EH (cell line): ENCODE results near the gene NKPD1.

Experiments used
- DNase-seq: peaks from one replicate; pipeline ENCODE4 v3.0.0-alpha.2; 2015; ENCODE audit warnings: low read depth

Gene NKPD1

DNA sequence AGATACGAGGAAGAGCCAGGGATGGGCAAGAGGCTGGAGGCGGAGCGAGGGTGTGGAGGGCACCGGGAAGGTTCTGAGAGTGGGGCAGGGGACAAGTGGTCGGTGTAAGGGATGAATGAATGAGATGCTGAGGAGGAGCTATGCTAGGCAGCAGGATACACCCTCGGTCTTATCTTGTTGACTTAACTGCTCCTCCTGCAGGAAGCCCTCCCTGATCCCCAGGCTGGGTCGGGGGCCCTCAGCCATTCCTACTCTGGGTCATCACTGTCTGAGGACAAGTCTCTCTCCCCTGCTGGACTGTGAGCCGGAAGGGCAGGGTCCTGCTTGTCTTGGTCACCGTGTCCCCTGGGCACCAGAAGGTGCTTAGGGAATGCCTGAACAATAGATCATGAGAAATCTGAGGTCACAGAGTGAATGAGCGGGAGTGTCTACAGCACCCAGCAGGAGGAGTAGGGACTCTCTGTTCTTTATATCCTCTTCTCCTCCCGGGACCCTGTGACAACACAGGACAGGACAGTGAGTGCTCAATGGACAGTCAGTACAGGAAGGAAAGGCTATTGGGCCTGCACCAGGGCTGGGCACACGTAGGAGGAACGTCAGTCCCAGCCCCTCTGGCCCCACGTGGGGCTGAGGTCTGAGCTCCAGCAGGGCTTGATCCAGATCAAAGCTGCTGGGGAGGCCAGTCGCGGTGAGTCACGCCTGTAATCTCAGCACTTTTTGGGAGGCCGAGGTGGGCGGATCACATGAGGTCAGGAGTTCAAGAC is 6.5 kb downstream of the NKPD1 start:
- peak; percentile 68 for DNase-seq

DNA sequence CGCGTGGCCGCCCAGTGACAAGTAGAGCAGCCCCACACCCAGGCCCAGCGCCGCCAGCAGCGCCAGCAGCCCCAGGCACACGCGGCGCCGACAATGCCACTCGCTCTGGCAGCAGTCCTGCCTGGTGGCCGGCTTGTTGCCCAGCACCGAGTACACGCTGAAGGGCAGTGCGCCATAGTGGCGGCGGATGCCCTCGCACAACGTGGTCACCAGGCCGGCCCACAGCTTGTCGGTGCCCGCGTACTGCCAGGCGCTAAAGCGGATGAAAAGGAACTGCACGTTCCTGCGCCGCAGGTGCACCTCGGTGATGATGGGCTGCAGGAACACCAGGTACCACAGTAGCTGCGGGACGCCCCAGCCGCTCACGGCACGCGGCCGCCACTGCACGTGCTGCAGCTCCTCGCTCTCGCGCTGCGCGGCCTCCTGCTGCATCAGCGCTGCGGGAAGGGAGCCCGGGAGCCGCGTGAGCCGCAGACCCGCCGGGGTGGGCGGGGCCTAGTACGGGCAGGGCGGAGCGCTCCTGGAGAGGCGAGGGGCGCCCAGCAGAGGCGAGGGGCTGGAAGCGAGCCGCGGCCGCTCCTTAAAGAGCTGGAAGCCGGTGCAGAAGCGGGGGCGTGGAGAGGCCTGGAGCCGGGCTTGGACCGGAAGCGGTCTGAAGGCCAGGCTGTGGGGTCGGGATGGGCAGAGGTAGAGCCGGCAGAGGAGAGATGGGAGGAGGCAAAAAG is 7.3 kb downstream of the NKPD1 start:
- peak; percentile 38 for DNase-seq

DNA sequence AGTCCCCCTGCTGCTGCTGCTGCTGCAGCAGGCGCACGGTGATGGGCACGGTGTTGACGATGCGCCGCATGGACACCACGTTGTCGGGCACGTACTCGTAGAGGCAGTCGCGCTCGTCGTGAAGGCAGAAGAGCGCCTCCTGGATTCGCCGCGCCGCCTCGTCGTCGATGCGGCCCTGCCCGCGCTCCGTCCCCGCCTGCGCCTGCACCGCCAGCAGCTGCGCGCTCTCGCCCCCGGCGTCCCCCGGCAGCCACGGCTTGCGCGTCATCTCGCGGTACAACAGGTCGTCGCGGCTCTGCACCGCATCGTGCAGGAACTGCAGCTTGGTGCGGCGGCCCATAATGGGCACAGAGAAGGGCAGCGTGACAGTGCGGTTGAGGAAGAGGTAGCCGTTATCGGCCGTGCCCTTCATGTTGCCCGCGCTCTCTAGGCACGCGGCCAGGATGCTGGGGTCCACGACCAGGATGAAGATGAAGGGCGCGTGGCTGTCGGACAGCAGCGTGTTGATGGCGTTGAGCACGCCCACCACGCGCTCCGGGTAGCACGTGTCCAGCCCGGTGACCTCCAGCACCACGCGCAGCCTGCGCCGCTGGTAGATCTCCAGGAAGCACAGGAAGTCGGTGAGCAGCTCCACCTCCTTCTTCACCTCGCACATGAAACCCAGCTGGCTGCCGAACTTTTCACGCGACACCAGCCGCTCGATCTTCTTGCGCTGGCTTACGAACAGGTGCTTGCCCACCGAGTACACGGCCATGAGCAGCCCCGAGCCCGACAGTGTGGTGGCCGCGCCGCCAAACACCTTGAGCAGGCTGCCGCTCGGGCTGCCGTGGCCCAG is 8.1 kb downstream of the NKPD1 start:
- peak; percentile 43 for DNase-seq

DNA sequence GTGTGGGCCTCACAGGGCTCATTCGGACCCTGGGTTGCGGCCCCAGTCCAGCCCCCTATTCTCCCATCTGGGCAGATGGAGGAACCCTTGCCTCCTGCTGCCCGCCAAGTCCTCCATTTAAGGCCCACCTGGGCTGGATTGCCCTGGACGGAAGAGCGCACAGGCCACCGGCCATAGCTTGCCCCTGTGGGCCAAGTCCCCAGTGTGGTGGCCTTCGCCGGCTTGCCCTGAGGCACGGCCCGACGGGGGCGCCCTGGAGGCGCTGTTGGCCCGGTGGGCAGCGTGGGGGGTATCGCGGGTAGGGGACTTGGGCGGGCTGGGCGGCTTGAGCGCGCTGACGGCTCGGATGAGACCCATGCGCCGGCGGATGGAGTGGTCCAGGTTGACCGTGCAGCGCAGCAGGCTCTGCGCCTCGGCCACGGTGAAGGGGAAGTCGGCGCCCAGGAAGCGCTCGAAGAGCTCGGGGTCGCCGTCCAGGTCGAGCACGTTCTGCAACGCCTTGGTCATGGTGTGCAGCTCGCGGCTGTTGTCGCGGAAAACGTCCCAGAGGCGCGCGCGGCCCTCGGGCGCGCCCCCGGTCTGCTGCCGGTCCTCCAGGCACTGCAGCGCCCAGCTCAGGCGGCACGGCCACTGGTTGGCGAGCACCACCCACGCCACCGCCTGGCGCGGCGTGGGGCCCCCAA is 8.8 kb downstream of the NKPD1 start:
- no peak for DNase-seq

DNA sequence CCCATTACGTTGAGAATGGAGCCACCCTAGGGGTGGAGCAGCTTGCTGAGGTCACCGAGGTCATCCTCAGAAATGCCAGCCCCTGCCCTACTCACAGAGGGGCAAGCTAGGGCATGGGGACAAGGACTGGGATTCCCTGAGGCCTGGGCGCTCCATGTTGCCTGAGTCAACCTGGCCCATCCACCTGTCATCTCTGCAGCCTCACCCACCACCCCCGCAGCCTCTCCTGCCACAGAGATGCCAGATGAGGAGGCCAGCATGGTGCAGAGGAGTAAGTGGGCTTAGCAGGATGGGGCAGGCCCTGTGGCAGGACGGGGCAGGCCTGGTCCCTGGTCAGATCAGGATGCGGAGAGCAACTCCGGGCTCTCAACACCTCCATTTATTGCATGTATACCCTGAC is 9.5 kb downstream of the NKPD1 start:
- no peak for DNase-seq

DNA sequence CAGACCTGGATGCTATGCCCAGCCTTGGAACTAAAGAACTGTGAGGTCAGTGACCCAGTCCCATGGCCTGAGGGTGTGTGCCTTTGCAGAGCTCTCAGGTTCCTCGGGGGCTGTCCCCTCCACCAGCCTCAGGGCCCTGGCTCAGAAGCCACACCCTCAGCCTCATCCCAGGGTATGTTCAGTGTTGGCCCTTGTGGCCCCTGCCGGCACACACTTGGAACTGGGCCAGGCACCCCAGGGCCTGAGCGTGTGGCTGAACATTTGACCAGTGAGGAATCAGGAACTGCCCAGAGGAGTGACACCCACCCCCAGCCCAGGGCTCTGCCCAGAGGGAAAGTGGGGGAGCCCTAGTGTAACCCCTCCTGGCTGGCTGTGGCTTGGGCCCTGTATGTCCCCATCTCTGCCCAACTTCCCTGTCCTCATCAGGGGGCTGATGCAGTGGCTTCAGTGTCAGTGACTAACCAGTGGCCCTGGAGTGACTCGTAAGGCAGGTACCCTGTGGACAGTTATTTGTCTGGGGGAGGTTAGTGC is 10.0 kb downstream of the NKPD1 start:
- no peak for DNase-seq

DNA sequence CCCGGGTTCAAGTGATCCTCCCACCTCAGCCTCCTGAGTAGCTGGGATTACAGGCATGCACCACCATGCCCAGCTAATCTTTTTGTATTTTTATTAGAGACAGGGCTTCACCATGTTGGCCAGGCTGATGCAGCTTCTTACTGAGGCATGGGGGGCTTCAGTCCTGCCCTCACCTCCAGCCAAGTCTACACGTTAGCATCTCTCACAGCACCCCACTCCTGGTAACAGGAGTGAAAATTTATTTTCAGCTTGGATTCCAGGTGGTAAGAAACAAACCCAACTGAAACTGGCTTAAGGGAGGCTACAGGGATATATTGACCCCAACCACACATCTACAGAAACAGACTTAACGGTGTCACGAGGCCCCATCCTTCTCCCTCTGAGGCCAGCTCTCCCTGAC is 10.6 kb downstream of the NKPD1 start:
- DNase-seq, result no peak

DNA sequence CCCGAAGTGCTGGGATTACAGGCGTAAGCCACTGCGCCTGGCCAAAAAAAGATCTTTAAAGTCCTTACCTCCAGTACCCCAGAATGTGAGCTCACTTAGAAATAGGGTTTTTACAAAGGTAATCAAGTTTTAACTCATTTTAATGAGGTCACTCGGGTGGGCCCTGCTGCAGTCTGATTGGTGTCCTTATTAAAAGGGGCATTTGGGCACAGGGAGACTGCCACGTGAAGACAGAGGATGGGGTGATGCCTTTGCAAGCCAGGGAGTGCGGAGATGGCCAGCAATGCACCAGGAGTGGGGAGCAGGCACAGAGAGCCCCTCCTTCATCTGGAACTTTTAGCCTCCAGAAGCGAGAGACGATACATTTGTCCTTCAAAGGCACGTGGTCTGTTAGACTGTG is 11.7 kb downstream of the NKPD1 start:
- DNase-seq, result no peak

DNA sequence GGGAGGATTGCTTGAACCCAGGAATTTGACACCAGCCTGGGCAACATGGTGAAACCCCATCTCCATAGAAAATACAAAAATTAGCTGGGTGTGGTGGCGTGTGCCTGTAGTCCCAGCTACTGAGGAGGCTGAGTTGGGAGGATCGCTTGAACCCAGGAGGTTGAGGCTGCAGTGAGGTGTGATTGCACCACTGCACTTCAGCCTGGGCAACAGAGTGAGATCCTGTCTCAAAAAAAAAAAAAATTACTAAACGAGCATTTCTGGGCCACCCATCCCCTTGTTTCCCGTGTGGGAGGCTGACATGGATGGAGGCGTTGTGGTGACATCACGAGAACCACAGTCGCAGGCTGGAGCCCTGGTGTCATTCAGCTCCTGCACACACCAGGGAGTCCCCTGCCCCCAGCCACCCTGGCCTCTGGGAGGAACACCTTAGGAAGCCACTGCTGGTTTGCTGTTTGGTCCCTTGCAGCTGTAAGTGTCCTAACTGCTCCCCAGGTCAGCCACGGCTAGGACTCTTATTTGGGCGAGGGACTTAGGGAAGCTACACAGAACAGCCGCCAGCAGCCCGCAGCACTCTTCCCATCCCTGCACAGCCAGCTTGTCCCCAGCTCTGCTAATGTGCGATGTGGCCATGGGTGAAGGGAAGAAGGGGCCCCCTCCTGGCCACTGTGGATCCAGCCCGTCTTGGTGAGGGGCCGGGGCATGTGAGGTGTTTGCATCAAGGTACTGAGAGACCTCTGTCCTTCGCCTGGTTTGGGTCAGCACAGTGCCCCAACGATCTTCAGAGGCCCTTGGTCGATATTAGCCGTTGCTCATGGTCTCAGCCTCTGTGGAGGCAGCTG is 12.7 kb downstream of the NKPD1 start:
- DNase-seq, result no peak

DNA sequence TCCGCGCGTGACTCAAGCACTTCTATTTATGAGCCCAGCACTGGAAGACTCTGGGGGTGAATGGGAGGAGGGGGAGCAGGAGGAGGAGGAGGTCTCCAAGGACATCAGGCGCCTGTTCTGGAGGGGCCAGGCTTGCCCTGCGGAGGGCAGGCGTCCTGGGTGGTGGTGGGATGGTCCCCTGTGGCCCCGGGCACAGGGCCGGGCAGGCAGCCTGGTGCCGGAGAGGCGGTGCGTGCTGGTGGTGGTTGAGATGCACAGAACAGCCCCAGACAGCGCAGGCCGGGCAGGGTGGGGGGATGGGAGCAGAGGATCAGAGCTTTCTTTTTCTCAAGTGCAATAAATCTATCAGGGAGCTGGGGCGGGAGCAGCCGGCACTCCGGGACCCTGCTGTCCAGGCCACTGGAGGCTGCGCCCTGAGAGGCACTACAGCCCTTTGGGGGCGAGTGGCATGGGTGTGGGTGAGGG is 14.0 kb downstream of the NKPD1 start:
- no peak for DNase-seq

DNA sequence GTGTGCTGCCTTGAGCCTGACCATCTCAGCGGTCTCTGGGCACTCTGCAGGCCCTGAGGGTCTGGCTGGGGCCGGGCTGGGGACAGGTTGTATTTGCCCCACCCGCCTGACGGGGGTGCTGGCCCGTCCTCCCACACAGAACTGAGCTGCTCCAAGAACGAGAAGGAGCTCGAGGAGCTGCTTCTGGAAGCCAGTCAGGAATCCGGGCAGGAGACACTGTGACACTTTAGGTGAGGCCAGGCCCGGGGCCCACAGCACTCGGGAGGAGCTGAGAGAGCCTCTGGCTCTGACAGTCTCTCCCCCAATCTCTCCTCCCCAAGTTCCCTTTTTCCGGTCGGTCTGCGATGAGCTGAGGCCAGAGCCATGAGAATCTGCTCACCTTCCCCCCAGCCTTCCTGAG is 14.5 kb downstream of the NKPD1 start:
- DNase-seq, result no peak

DNA sequence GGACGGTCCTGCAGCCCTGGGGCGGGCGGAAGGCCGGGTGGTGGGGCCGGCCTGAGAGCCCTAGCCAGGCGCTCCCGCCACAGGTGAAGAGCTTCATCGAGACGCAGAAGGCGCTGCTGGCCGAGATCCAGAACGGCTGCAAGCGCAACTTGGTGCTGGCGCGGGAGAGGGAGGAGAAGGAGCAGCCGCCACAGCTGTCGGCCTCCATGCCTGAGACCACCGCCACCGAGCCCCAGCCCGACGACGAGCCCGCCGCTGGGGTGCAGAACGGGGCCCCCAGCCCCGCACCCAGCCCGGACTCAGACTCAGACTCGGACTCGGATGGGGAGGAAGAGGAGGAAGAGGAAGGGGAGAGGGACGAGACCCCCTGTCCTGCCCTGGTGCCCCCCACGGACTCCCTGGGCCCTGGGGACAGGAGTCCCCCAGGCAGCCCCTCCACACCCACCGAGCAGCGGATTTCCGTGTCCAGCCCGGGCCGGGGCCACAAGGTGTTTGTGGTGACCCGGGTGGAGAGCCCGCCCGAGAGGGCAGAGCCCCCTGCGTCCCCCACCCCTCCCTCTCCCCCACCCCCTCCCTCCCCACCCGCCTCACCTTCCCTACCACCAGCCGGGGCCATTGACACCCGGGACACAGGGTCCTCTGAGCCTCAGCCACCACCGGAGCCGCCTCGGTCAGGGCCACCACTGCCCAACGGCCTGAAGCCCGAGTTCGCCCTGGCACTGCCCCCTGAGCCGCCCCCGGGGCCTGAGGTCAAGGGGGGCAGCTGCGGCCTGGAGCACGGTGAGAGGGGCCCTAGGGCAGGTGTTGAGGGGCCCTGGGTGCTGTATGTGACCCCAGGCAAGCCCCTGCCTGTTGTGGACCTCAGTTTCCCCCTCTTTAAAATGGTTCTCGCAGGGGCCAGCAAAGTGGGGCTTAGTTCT is 15.3 kb downstream of the NKPD1 start:
- no peak for DNase-seq

DNA sequence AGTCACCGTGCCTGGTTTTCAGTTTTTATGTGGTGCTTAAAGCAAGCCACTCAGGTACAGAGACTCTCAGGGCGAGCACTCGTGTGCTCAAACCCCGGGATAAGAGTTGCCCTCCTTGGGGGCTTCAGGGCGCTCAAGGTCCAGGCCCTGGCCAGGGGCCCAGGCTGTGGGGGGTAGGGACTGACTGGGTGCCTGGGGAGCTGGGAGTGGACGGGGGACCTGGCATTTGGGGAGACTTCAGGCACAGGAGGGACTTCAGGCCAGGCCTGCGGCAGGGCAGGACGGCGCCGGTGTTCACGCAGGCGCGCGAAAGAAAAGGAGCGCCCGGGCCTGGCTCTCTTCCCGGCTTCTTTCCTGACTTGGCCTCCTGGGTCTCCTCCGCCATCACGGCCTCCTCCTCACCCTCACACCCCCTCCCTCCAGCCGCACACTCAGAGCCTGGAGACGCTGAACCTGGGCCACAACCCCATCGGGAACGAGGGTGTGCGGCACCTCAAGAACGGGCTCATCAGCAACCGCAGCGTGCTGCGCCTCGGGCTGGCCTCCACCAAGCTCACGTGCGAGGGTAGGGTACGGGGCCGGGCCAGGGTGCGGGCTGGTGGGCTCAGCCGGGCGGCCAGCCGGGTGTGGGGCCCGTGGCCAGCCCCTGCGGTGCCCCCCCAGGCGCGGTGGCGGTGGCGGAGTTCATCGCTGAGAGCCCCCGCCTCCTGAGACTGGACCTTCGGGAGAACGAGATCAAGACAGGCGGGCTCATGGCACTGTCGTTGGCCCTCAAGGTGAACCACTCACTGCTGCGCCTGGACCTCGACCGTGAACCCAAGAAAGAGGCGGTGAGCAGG is 16.1 kb downstream of the NKPD1 start:
- no peak for DNase-seq

DNA sequence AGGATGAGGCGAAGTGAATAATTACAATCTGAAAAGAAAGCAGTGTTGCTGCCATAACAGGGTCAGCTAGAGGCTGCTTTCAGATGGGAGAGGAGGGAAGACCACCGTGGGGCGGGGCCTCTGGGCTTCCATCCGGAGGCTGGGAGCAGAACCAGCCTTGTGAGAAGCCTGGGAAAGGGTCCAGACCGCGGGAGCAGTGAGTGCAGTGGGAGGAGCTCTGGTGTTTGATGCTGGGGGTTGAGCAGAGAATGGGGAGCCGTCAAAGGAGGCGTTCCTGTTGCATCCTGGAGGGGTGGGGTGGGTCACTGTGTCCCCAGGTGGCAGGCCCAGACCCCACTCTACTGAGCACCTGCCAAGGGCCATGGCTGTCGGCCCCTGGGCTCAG is 18.1 kb downstream of the NKPD1 start:
- DNase-seq, result no peak

DNA sequence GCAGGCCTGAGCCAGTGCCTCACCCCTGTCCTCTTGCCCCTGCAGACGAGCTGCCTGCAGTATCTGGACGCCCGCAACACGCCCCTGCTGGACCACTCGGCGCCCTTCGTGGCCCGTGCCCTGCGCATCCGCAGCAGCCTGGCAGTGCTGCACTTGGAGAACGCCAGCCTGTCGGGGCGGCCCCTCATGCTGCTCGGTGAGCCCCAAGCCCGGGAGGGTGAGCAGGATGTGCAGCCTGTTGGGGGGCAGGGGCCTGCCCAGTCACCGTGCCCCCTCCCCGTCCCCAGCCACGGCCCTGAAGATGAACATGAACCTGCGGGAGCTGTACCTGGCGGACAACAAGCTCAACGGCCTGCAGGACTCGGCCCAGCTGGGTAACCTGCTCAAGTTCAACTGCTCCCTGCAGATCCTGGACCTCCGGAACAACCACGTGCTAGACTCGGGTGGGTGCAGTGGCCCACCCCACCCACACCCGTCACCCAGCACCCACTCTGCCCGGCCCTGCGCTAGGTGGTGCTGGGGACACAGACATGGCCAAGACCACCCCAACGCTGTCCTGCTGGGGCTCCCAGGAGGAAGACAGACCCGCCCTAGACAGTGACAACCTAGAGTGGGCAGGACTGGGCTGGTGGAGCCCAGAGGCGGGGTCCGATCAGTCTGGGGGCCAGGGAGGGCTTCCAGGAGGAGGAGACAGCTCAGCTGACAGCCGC is 18.6 kb downstream of the NKPD1 start:
- no peak for DNase-seq

DNA sequence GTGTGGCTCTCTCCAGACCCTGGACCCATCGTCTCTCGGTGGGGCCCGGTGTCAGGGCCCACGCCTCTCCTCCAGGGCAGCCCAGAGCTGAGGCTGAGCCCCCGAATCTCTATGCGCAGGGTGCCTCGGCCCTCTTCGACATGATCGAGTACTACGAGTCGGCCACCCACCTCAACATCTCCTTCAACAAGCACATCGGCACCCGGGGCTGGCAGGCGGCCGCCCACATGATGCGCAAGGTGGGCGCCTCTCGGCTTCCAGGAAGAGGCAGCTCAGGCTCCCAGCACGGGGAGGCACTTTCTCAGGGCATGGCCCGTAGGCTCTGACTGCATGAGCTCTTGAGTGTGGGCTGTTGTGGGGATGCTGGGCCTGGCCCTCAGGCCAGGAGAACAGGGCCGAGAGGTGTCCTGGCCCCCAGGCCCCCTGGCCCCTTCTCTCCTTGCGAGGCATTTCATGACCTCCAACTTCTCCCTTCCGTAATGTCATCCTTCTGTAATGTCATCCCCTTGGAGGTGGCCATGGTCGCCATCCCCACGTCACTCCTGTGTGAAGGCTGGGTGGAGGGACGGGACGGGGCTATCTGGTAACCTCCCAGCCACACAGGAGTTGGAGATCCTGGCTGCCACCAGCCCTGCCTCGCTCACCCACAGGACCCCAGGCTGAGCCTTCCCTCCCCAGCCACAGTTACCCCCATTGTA is 19.4 kb downstream of the NKPD1 start:
- DNase-seq, result no peak

DNA sequence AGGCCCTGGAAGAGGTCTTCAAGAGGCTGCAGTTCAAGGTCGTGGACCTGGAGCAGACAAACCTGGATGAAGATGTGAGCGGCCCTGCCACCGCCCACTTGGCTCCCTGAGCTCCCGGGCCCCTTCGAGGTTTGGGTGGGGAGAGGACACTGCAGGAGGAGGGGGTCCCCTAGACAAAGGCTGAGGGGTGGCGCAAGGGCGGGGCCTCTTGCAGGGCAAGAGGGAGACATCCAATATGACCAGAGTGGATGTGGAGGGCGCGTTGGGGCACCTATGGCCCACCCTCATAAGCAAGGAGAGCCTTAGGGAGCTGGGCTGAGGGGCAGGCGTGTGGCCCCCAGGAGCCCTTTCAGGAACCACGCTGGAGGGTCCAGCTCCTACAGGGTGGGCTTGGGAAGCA is 20.2 kb downstream of the NKPD1 start:
- no peak for DNase-seq

DNA sequence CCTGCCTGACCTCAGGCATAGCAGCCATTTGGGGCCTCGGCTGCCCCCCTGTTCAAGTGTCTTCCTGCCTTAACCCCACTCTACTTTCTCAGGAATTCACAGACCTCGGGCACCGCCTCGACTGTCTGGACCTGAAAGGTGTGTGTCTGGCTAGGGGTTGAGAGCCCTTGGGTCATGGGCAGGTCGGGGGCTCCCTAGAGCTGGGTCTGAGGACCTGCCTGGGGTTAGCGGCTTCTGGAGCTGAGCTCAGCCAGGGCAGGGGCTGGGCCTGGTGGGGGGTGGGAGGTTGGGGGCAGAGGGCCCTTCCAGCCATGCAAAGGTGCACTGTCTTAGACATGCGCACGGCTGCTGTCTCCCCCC is 20.7 kb downstream of the NKPD1 start:
- DNase-seq, result no peak
